ENCODE measurements around the gene SBDS. TPM values are rescaled to one million over a fixed set of nuclear protein-coding genes. Genes with fewer than 3 reads are reported as not detected.

Gene SBDS
- total RNA-seq = 84.9 and 111 TPM in 2 replicates

DNA sequence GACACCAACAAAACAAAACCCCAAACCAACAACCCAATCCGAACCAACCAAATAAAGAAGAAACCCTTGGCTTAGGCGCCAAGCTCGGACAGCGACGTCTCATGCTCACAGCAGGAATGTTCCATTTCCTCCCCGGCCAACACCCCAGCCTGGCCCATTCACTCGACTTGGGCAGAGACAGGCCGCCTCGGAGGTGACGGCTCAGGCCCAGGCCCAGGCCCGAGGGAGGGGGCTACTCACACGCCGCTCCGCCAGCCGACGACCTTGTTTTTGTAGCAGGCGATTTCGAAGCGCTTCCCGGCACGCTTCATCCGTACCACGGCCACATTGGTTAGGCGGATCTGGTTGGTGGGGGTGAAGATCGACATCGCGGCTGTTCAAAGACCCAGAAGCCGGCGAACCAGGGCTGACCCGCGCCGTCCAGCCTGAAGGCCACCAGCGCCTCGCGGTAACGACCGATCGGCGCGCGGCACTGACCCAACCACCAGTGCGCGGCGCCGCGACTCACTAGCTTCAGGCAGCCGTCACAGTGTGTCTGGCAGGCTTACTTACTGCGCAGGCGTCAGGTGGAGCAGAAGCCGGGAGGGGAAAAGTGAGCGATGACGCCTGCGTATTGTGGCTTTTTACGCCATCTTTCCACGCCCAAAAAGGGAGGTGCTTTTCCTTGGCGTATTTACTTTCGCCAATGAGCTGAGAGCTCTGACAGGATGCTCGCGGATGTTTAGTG is at the start of gene SBDS:
Gene SBDS (minus strand): TSS at position 537 of the 727 bp plus-strand sequence. CDS start 169 bp downstream, at position 368.

DNA sequence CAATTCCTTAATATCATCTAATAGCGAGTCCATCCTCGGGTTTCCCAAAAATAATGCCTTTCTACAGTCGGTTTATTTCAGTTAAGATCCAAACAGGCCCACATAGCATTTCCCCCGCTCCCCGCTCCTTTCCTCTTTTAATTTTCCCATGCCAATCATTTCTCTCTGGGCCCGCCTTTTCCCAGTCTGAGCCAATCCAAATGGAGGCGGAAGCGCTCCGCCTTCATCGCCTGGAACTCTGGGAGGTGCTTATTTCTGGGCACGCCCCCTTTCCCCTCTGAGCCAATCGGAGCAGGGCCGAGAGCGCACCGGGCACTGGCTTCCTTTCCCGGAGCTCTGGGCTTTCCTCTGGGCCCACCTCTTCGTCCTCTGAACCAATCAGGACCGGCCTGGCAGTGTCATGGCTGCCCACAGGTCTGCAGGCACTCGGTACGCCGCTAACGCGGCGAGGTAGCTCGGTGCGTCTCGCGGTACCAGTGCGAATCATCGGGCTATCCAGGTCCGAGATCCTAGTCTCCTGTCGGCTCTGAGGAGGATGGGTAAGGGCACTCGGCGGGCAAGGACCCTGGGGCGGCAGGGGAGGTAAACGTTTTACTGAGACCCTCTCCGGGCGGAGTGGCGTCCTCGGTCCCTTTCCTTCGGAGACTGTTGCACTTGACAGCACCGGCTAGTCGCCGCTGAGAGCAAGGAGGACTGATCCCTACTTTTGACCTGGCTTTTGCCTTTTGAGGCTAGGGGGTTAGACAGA is 1.2 kb upstream of the SBDS start, which contains the start of gene TYW1:
Gene TYW1 (plus strand): TSS at position 390 of the 748 bp plus-strand sequence. CDS start 146 bp downstream, at position 536.

Other genes with a start within 250 kb of the SBDS start
- 79.8 and 84.0 TPM in 2 replicates for gene TMEM248, start 74.4 kb downstream of the SBDS start, total RNA-seq
- 17.7 and 20.5 TPM in 2 replicates for gene TYW1, start 1.2 kb upstream of the SBDS start, total RNA-seq

Measured in smooth muscle cell of the umbilical artery (primary cell).